Astrocyte of the cerebellum (primary cell): ENCODE results near the gene MRPL11.
A peak's percentile ranks its signal among the peaks of the same experiment; 100 is the strongest.

Experiments
- DNase-seq: peaks from one replicate; pipeline ENCODE4 v3.0.0-alpha.2; 2011; ENCODE audit warnings: low read depth
- H3K4me3 ChIP-seq: 2 replicates; pipeline ENCODE4 v1.5.1; 2011; ENCODE audit warnings: mild to moderate bottlenecking, low read depth, low read length, moderate library complexity
- in situ Hi-C: cut with HindIII; loops from 2 replicates; pipeline ENCODE4 v1.10.0; 2017; ENCODE audit warnings: low sequenced_read_pairs
- TF ChIP-seq, protein P1 (sequence below): IDR thresholded peaks from 2 replicates; pipeline ENCODE4 v1.5.1; 2012; ENCODE audit warnings: low read length, low read depth, moderate library complexity, mild to moderate bottlenecking; ENCODE audit errors: missing control alignments

MRPL11 gene

DNA sequence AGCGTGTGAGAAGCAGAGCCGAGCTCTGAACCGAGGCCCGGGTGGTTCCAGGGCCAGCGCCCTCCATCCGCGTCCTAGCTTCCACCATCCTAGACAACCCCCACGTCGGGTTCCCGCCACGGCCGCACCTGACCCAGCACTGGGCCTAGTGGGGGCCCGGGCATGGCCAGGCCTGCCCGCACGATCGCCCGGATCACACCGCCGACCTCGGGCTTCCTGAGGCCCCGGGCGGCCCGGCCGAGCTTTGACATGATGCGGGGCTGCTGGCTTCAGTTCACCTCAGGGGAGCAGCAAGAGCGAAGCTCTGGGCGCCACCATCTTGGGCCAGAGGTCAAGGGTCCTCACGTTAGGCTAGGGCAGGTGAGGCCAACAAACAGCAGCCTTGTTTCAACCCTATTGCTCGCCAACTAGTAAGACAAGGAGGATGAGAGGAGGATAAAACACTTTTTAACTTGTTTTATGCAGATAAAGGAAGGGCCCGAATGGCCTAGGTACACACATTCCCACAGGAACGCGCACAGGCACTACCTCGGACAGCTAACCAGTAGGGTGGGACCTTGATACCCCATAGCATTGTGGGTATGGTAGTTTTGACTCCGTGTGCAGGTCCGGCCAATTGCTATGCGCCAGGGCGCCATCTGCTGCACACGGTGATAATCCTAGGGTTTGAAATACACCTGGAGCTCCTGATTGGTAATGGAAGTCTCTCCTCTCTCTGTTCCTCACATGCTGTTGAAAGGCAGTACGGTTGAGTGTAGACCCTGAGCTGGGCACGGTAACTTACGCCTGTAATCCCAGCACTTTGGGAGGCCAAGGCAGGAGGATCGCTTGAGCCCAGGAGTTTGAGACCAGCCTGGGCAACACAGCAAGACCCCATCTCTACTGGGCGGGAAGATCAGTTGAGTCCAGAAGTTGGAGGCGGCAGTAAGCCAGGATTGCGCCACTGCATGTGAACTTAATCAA is at the start of gene MRPL11:
Gene MRPL11, minus strand, starts transcription at position 345 of the 963 bp plus-strand sequence. Its CDS starts 94 bp downstream, at position 251.
- TF ChIP-seq, protein P1, sequence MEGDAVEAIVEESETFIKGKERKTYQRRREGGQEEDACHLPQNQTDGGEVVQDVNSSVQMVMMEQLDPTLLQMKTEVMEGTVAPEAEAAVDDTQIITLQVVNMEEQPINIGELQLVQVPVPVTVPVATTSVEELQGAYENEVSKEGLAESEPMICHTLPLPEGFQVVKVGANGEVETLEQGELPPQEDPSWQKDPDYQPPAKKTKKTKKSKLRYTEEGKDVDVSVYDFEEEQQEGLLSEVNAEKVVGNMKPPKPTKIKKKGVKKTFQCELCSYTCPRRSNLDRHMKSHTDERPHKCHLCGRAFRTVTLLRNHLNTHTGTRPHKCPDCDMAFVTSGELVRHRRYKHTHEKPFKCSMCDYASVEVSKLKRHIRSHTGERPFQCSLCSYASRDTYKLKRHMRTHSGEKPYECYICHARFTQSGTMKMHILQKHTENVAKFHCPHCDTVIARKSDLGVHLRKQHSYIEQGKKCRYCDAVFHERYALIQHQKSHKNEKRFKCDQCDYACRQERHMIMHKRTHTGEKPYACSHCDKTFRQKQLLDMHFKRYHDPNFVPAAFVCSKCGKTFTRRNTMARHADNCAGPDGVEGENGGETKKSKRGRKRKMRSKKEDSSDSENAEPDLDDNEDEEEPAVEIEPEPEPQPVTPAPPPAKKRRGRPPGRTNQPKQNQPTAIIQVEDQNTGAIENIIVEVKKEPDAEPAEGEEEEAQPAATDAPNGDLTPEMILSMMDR, result peak; percentile 77
- peak within 1 kb of the TSS; percentile 86 for H3K4me3 ChIP-seq
- in situ Hi-C loops, result no loop called here
- peak; percentile 89 for DNase-seq

DNA sequence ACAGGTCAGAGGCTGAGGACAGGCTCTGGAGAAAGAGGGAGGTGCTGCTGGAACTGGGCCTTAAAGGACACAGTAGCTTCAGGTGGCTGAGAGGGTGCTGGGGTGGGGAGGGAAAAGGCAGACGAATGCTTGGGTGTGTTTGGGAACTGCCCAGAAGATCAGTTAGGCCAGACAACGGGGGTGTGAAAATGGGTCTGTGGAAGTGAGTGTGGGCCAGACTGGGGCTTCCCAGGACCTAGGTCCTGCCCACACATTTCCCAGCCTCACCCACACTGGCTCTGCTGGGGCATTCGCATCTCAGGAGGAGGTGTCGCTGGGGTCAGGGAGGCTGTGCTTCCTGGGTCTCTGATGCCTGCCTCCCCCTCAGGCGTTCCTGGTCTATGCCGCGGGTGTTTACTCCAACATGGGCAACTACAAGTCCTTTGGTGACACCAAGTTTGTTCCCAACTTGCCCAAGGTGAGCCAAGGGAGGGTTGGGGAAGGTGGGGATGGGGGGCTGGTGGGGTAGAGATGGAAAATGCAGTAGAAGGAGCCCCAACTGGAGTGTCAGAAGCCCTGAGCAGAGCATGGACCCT is 46.2 kb upstream of the MRPL11 start:
- in situ Hi-C loops, result no loop called here
- TF ChIP-seq, protein P1, result no peak
- DNase-seq, result no peak
- no peak overlapping the region for H3K4me3 ChIP-seq

DNA sequence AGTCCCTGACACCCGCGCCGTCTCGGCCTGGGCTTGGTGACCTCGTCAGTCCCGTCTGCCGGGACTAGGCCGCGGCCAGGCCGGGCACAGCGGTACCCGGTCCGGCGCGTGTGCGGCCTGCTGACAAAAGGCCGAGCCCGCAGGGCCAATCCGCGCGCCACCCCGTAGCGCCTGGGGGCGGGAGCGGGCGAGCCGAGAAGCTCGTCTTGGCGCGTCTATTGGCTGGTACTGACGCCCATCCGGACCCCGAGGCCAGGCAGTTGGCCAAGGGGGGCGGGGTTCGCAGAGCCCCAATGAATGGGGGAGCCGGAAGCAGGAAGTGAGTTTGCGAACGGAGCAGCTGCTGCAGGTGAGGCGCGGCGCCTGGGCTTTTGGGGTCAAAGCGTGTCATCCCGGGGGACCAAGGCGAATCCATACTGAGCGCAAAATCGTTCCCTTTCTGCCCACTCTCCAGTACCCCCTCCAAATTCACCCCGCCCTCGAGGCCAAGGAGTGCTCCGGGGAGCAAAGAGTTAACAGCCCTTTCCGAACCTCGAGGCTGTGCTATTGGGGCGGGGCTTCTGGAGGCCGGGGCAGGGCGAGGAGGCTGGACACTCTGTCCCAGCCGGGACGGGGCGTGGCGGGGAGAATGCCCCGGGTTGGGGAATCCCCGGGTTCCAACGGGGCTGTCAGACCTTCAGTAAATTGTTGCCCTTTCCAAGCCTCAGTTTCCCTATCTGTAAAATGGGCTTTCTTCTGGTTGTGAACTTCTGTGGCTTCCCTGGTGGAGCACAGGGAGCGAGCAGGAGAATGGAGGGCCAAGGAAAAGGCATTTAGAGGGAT is 41.7 kb upstream of the MRPL11 start, which contains the start of gene DPP3:
Gene DPP3, plus strand, starts transcription at position 318 of the 822 bp plus-strand sequence. CDS start 1,767 bp downstream, outside the sequence.
- DNase-seq, result peak; percentile 85
- in situ Hi-C loops, result no loop called here

DNA sequence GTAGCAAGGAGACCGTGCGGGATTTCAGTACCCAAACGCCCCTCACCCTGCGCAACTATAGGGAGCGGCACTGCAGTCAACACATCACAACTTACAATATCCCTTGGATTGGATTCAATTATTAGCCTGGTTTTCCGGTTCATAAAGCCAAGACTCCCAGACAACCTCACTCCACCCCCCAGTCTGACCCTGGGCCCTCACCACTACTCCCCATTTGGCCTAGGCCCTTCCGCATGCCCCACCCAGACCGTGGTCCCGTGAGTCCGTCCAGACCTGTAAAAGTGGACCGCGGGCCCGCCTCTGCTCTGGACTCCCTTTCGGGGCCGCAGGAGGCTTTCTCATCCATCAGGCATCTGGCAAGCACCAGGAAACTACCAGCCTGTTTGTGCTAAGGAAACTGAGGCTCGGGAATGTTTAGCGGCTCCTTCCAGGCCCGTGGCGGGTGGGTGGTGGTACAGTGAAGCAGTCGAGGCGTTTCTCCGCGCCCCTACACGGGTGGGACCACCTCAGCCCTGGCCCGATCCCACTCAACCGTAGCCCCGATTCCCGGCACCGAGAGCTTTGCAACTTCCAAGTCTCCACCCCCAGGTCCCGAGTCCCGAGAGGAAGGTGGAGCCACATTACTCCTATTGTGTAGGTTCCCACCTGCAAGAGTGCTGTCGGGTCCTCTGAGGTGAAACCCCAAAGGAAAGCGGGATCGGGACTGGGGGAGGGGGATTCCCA is 40.9 kb upstream of the MRPL11 start:
- H3K4me3 ChIP-seq, result peak overlapping the region; percentile 62
- DNase-seq, result no peak
- in situ Hi-C loops, result no loop called here
- TF ChIP-seq, protein P1, result no peak

More for the DNA sequence above, 41.7 kb upstream of the MRPL11 start, which contains the start of gene DPP3:
- TF ChIP-seq, protein P1, result no peak
- H3K4me3 ChIP-seq, result peak within 1 kb of the TSS; percentile 62

DNA sequence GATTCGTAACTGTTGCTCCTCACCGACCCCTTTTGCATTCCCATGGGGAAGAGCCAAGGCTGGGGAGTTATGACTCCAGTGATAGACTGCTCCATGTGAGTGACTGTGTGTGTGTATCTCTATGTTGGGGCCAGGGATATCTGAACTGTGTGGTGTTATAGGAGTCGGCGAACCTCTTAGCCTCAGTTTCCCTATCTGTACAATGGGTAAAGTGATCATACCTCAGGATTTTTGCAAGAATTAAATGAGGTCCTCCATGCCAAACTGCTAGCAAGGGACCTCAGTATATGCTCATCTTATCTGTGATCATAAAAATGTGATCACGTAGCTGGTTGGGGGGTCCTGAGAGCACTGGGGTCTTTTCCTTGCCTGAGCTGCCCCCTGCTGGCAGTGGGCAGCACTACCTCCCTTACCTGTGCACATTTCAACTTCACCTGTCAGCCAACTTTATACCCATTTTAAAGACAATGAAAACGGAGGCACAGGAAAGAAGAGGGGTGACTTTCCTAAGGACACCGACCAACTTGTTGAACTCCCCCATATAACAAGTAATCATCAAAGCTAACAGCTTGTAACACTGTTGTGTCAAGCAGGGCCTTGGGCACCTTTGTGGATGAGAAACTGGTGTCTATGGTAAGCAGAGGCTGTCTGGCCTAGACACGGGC is 40.2 kb upstream of the MRPL11 start:
- TF ChIP-seq, protein P1, result peak; percentile 73
- no peak for DNase-seq
- in situ Hi-C loops, result no loop called here
- H3K4me3 ChIP-seq, result peak overlapping the region; percentile 62
